WTC11 (cell line): ENCODE measurements around the gene PPARD. TPM values are rescaled to one million over a fixed set of nuclear protein-coding genes. Genes with fewer than 3 reads are reported as not detected.

ENCODE experiments used
- ATAC-seq: fragments of 200-7000 bp; cut with Tn5 transposase; 2 replicates; pipeline ENCODE4 v1.10.0; 2021; ENCODE audit warnings: mild to moderate bottlenecking, moderate library complexity
- CTCF ChIA-PET: fragments of 300-600 bp; sonication (Branson Sonifier 250); formaldehyde crosslinking; loops from one replicate; lab custom pipeline; 2021; ENCODE audit warnings: antibody characterized with exemption; lab: Charles Lee
- POLR2A ChIA-PET: fragments of 350-600 bp; sonication (Branson Sonifier 250); formaldehyde crosslinking; loops from one replicate; lab custom pipeline; 2021; ENCODE audit warnings: antibody characterized with exemption; lab: Charles Lee
- DNase-seq: peaks from one replicate; pipeline ENCODE4 v3.0.0; 2021; ENCODE audit warnings: low spot score
- H3K27ac Mint-ChIP-seq: 2 replicates; pipeline ENCODE4 v1.8.0; 2021; ENCODE audit warnings: mixed read lengths
- H3K27me3 Mint-ChIP-seq: 2 replicates; pipeline ENCODE4 v1.8.0; 2021; ENCODE audit warnings: low read depth, mild to moderate bottlenecking, moderate library complexity, mixed read lengths
- H3K36me3 Mint-ChIP-seq: 2 replicates; pipeline ENCODE4 v1.8.0; 2021; ENCODE audit warnings: mixed read lengths
- H3K4me1 Mint-ChIP-seq: 2 replicates; pipeline ENCODE4 v1.8.0; 2022; ENCODE audit warnings: mixed read lengths
- H3K4me3 Mint-ChIP-seq: 2 replicates; pipeline ENCODE4 v1.8.0; 2021; ENCODE audit warnings: mild to moderate bottlenecking, moderate library complexity, mixed read lengths
- H3K9me3 Mint-ChIP-seq: 2 replicates; pipeline ENCODE4 v1.8.0; 2021; ENCODE audit warnings: mixed read lengths
- CBFB ChIP-seq: sonication (generic); formaldehyde crosslinking; IDR thresholded peaks from 2 replicates; pipeline ENCODE4 v1.8.1; 2022; ENCODE audit warnings: mild to moderate bottlenecking, low read depth, missing genetic modification reagents
- ELF4 ChIP-seq: sonication (generic); formaldehyde crosslinking; IDR thresholded peaks from 2 replicates; pipeline ENCODE4 v1.8.1; 2022; ENCODE audit warnings: low read depth, mild to moderate bottlenecking, moderate library complexity, missing genetic modification reagents
- FOXK1 ChIP-seq: sonication (generic); formaldehyde crosslinking; IDR thresholded peaks from 2 replicates; pipeline ENCODE4 v1.8.0; 2022; ENCODE audit warnings: mild to moderate bottlenecking, moderate library complexity, missing genetic modification reagents
- HMGA2 ChIP-seq: fragments of 250-450 bp; sonication (Bioruptor Pico); IDR thresholded peaks from 2 replicates; pipeline ENCODE4 v1.4.0; 2021; ENCODE audit warnings: mild to moderate bottlenecking, moderate library complexity
- SMAD4 ChIP-seq: sonication (generic); formaldehyde crosslinking; IDR thresholded peaks from 2 replicates; pipeline ENCODE4 v1.8.0; 2022; ENCODE audit warnings: mild to moderate bottlenecking, missing genetic modification reagents
- SP1 ChIP-seq: sonication (generic); formaldehyde crosslinking; conservative IDR thresholded peaks from 2 replicates; pipeline ENCODE4 v1.8.1; 2022; ENCODE audit warnings: missing genetic modification reagents
- TCF7 ChIP-seq: sonication (generic); formaldehyde crosslinking; IDR thresholded peaks from 2 replicates; pipeline ENCODE4 v1.8.0; 2022; ENCODE audit warnings: mild to moderate bottlenecking, low read depth, missing genetic modification reagents, moderate library complexity
- TEAD4 ChIP-seq: sonication (generic); formaldehyde crosslinking; IDR thresholded peaks from 2 replicates; pipeline ENCODE4 v1.8.0; 2022; ENCODE audit warnings: mild to moderate bottlenecking, missing genetic modification reagents
- ZNF121 ChIP-seq: sonication (generic); formaldehyde crosslinking; IDR thresholded peaks from 2 replicates; pipeline ENCODE4 v1.8.0; 2023; ENCODE audit warnings: missing genetic modification reagents
- ZNF138 ChIP-seq: sonication (generic); formaldehyde crosslinking; conservative IDR thresholded peaks from 2 replicates; pipeline ENCODE4 v1.8.1; 2022; ENCODE audit warnings: mild to moderate bottlenecking, moderate library complexity, missing genetic modification reagents
- ZNF416 ChIP-seq: fragments of 250-450 bp; sonication (Bioruptor Pico); IDR thresholded peaks from 2 replicates; pipeline ENCODE4 v1.9.0; 2021; ENCODE audit warnings: mild to moderate bottlenecking, inconsistent platforms
- total RNA-seq: library from RNA; stranded (reverse); gene quantifications from 3 replicates; pipeline ENCODE4 v1.2.3, GENCODE V29; 2021
- TF ChIP-seq, protein P1 (sequence below): sonication (generic); formaldehyde crosslinking; IDR thresholded peaks from 2 replicates; pipeline ENCODE4 v1.8.0; 2022; ENCODE audit warnings: missing genetic modification reagents
- TF ChIP-seq, protein P2 (sequence below): sonication (generic); formaldehyde crosslinking; IDR thresholded peaks from 2 replicates; pipeline ENCODE4 v1.8.0; 2022; ENCODE audit warnings: mild to moderate bottlenecking, missing genetic modification reagents
- TF ChIP-seq, protein P3 (sequence below): sonication (generic); formaldehyde crosslinking; IDR thresholded peaks from 2 replicates; pipeline ENCODE4 v1.8.0; 2022; ENCODE audit warnings: mild to moderate bottlenecking, missing genetic modification reagents
- TF ChIP-seq, protein P4 (sequence below): sonication (generic); formaldehyde crosslinking; IDR thresholded peaks from 2 replicates; pipeline ENCODE4 v1.8.0; 2023; ENCODE audit warnings: mild to moderate bottlenecking, missing genetic modification reagents
- TF ChIP-seq, protein P5 (sequence below): sonication (generic); formaldehyde crosslinking; IDR thresholded peaks from 2 replicates; pipeline ENCODE4 v1.8.1; 2022; ENCODE audit warnings: mild to moderate bottlenecking, missing genetic modification reagents, moderate library complexity, borderline replicate concordance
- TF ChIP-seq, protein P6 (sequence below): sonication (generic); formaldehyde crosslinking; IDR thresholded peaks from 2 replicates; pipeline ENCODE4 v1.8.0; 2022; ENCODE audit warnings: mild to moderate bottlenecking, missing genetic modification reagents
- TF ChIP-seq, protein P7 (sequence below): fragments of 250-450 bp; sonication (Bioruptor Pico); conservative IDR thresholded peaks from 2 replicates; pipeline ENCODE4 v1.9.0; 2021; ENCODE audit warnings: mild to moderate bottlenecking
- TF ChIP-seq, protein P8 (sequence below): sonication (generic); formaldehyde crosslinking; IDR thresholded peaks from 2 replicates; pipeline ENCODE4 v1.8.1; 2023; ENCODE audit warnings: mild to moderate bottlenecking, missing genetic modification reagents, moderate library complexity
- TF ChIP-seq, protein P9 (sequence below): sonication (generic); formaldehyde crosslinking; IDR thresholded peaks from 2 replicates; pipeline ENCODE4 v1.8.1; 2022; ENCODE audit warnings: mild to moderate bottlenecking, moderate library complexity, missing genetic modification reagents

The PPARD gene
- total RNA-seq, 1 experiment from 2014 or later = 14.7 TPM

DNA sequence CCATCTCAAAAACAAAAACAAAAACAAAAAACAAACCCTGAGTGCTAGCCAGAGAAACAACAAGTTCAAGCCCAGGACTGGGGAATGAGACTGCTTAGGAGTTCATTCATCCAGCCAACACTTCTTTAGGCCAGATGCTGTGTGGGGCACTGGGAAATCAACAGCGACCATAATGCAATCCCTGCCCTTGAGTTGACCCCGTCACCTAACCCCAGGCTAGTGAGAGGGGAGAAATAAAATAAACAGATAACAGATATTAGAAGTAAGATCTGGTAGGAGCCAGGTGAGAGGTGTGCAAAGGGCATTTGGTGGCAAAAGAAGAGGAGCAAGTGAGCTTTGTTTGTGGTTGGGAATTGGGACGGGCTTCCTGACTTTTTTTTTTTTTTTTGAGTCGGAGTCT lies 120.9 kb downstream of the PPARD start:
- Mint-ChIP-seq H3K4me1 (peaks cover 6% of the 10 kb centered on the region), H3K4me3 (no peak overlapping the region), H3K27ac (no peak overlapping the region), H3K27me3 (peaks cover 7% of the 10 kb centered on the region; the same call in 1 of the 2 replicates), H3K9me3 (no peaks in the 10 kb centered on the region), H3K36me3 (peaks cover 41% of the 10 kb centered on the region)
- CTCF ChIA-PET = interaction anchor here (1.1 to 1.2 kb wide), 2 partner anchors 121 to 160 kb away, joined by 3 to 5 read pairs; partner anchors contain the start of gene PPARD
- POLR2A ChIA-PET = no interaction called here
- no peak for DNase-seq
- no peak for ATAC-seq
- no peak for TF ChIP-seq TCF7 (CRISPR knock-in tag)
- TF ChIP-seq FOXK1 (CRISPR knock-in tag) = no peak
- TF ChIP-seq, protein P1, sequence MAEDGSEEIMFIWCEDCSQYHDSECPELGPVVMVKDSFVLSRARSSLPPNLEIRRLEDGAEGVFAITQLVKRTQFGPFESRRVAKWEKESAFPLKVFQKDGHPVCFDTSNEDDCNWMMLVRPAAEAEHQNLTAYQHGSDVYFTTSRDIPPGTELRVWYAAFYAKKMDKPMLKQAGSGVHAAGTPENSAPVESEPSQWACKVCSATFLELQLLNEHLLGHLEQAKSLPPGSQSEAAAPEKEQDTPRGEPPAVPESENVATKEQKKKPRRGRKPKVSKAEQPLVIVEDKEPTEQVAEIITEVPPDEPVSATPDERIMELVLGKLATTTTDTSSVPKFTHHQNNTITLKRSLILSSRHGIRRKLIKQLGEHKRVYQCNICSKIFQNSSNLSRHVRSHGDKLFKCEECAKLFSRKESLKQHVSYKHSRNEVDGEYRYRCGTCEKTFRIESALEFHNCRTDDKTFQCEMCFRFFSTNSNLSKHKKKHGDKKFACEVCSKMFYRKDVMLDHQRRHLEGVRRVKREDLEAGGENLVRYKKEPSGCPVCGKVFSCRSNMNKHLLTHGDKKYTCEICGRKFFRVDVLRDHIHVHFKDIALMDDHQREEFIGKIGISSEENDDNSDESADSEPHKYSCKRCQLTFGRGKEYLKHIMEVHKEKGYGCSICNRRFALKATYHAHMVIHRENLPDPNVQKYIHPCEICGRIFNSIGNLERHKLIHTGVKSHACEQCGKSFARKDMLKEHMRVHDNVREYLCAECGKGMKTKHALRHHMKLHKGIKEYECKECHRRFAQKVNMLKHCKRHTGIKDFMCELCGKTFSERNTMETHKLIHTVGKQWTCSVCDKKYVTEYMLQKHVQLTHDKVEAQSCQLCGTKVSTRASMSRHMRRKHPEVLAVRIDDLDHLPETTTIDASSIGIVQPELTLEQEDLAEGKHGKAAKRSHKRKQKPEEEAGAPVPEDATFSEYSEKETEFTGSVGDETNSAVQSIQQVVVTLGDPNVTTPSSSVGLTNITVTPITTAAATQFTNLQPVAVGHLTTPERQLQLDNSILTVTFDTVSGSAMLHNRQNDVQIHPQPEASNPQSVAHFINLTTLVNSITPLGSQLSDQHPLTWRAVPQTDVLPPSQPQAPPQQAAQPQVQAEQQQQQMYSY (CRISPR knock-in tag) = no peak
- TF ChIP-seq TEAD4 (CRISPR knock-in tag) = no peak
- no peak for TF ChIP-seq CBFB (CRISPR knock-in tag)
- TF ChIP-seq ZNF121 = no peak
- TF ChIP-seq, protein P2, sequence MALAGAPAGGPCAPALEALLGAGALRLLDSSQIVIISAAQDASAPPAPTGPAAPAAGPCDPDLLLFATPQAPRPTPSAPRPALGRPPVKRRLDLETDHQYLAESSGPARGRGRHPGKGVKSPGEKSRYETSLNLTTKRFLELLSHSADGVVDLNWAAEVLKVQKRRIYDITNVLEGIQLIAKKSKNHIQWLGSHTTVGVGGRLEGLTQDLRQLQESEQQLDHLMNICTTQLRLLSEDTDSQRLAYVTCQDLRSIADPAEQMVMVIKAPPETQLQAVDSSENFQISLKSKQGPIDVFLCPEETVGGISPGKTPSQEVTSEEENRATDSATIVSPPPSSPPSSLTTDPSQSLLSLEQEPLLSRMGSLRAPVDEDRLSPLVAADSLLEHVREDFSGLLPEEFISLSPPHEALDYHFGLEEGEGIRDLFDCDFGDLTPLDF (CRISPR knock-in tag) = no peak
- TF ChIP-seq, protein P3, sequence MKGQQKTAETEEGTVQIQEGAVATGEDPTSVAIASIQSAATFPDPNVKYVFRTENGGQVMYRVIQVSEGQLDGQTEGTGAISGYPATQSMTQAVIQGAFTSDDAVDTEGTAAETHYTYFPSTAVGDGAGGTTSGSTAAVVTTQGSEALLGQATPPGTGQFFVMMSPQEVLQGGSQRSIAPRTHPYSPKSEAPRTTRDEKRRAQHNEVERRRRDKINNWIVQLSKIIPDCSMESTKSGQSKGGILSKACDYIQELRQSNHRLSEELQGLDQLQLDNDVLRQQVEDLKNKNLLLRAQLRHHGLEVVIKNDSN = no peak

DNA sequence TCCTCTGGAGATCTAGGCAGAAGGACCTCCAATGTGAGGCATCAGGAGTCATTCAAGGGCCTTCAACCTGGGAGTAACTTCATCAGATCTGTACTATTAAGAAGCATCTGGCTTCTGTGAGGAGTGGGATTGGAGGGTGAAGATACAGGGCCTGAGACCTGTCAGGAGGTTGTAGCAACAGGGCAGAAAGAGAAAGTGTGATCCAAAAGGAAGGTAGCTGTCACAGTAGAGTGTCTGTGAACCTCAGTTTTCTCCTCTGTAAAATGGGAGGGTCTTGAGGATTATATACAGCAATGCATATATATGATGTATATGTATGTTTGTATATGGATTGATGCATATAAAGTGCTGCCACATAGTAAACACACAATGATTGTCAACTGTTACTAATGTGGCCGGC lies 123.3 kb downstream of the PPARD start:
- POLR2A ChIA-PET = no interaction called here
- no peak overlapping the region for H3K27ac Mint-ChIP-seq
- H3K4me3 Mint-ChIP-seq = no peak overlapping the region
- peaks cover 50% of the 10 kb centered on the region for H3K36me3 Mint-ChIP-seq
- no peaks in the 10 kb centered on the region for H3K9me3 Mint-ChIP-seq
- peaks cover 13% of the 10 kb centered on the region for H3K27me3 Mint-ChIP-seq
- DNase-seq (no peak), ATAC-seq (no peak)
- CTCF ChIA-PET = interaction anchor here (1.2 kb wide), 1 partner anchor 124 kb away, joined by 4 read pairs; no protein-coding TSS in a partner anchor
- H3K4me1 Mint-ChIP-seq = peaks cover 20% of the 10 kb centered on the region
- TF ChIP-seq ZNF416 (CRISPR knock-in tag) = no peak
- TF ChIP-seq, protein P4, sequence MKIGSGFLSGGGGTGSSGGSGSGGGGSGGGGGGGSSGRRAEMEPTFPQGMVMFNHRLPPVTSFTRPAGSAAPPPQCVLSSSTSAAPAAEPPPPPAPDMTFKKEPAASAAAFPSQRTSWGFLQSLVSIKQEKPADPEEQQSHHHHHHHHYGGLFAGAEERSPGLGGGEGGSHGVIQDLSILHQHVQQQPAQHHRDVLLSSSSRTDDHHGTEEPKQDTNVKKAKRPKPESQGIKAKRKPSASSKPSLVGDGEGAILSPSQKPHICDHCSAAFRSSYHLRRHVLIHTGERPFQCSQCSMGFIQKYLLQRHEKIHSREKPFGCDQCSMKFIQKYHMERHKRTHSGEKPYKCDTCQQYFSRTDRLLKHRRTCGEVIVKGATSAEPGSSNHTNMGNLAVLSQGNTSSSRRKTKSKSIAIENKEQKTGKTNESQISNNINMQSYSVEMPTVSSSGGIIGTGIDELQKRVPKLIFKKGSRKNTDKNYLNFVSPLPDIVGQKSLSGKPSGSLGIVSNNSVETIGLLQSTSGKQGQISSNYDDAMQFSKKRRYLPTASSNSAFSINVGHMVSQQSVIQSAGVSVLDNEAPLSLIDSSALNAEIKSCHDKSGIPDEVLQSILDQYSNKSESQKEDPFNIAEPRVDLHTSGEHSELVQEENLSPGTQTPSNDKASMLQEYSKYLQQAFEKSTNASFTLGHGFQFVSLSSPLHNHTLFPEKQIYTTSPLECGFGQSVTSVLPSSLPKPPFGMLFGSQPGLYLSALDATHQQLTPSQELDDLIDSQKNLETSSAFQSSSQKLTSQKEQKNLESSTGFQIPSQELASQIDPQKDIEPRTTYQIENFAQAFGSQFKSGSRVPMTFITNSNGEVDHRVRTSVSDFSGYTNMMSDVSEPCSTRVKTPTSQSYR (CRISPR knock-in tag) = no peak
- no peak for TF ChIP-seq ELF4 (CRISPR knock-in tag)
- TF ChIP-seq, protein P5, sequence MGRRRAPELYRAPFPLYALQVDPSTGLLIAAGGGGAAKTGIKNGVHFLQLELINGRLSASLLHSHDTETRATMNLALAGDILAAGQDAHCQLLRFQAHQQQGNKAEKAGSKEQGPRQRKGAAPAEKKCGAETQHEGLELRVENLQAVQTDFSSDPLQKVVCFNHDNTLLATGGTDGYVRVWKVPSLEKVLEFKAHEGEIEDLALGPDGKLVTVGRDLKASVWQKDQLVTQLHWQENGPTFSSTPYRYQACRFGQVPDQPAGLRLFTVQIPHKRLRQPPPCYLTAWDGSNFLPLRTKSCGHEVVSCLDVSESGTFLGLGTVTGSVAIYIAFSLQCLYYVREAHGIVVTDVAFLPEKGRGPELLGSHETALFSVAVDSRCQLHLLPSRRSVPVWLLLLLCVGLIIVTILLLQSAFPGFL = no peak
- no peak for TF ChIP-seq TCF7 (CRISPR knock-in tag)
- TF ChIP-seq, protein P6, sequence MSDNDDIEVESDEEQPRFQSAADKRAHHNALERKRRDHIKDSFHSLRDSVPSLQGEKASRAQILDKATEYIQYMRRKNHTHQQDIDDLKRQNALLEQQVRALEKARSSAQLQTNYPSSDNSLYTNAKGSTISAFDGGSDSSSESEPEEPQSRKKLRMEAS (CRISPR knock-in tag) = no peak
- TF ChIP-seq, protein P7, sequence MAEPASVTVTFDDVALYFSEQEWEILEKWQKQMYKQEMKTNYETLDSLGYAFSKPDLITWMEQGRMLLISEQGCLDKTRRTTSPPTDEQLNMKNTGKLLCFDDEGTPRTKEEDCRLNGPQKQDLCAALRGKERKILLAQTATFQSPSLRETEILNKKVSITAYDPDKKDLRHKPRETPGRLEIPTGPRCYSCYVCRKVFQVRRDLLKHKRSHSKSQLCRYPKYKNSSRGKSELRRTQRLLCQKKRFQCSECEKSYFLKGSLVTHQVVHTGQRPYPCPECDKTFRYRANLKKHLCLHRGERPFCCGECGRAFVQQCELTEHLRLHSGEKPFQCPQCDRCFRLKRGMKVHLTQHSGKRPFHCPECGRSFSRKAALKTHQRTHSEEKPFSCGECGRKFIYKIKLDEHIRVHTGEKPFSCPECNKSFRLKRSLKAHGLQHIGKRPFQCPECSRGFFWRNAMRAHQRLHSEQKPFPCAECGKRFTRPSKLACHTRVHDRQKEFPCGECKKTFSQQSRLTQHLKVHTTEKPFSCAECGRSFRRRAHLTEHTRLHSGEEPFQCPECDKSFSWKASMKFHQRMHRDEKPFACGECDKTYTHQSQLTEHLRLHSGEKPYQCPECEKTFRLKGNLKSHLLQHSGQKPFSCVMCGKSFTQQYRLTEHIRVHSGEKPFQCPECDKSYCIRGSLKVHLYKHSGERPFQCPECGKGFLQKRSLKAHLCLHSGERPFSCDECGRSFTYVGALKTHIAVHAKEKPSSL (CRISPR knock-in tag) = no peak
- TF ChIP-seq, protein P3 = no peak
- no peak for TF ChIP-seq HMGA2 (CRISPR knock-in tag)
- TF ChIP-seq, protein P8, sequence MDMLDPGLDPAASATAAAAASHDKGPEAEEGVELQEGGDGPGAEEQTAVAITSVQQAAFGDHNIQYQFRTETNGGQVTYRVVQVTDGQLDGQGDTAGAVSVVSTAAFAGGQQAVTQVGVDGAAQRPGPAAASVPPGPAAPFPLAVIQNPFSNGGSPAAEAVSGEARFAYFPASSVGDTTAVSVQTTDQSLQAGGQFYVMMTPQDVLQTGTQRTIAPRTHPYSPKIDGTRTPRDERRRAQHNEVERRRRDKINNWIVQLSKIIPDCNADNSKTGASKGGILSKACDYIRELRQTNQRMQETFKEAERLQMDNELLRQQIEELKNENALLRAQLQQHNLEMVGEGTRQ (CRISPR knock-in tag) = no peak
- no peak for TF ChIP-seq ZNF138 (CRISPR knock-in tag)
- TF ChIP-seq SMAD4 (CRISPR knock-in tag) = no peak
- TF ChIP-seq SP1 (CRISPR knock-in tag) = no peak
- TF ChIP-seq, protein P9, sequence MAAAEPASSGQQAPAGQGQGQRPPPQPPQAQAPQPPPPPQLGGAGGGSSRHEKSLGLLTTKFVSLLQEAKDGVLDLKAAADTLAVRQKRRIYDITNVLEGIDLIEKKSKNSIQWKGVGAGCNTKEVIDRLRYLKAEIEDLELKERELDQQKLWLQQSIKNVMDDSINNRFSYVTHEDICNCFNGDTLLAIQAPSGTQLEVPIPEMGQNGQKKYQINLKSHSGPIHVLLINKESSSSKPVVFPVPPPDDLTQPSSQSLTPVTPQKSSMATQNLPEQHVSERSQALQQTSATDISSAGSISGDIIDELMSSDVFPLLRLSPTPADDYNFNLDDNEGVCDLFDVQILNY = no peak
